Hepatocyte (in vitro differentiated cells): ENCODE measurements around the gene DIS3L2. TPM values are rescaled to one million over a fixed set of nuclear protein-coding genes. Genes with fewer than 3 reads are reported as not detected.

Source experiments
- DNase-seq: peaks from one replicate; pipeline ENCODE4 v3.0.0-alpha.2; 2016; ENCODE audit warnings: low spot score
- H2AFZ ChIP-seq: fragments of 200-600 bp; sonication (generic); 2 replicates; pipeline ENCODE4 v1.6.0; 2016; ENCODE audit warnings: antibody characterized with exemption, mild to moderate bottlenecking
- H3K27ac ChIP-seq: fragments of 200-600 bp; sonication (generic); 2 replicates; pipeline ENCODE4 v1.5.1; 2016; ENCODE audit warnings: mild to moderate bottlenecking
- H3K27me3 ChIP-seq: fragments of 200-600 bp; sonication (generic); 2 replicates; pipeline ENCODE4 v1.6.1; 2016
- H3K36me3 ChIP-seq: fragments of 200-600 bp; sonication (generic); replicated peaks from 2 replicates; pipeline ENCODE4 v1.5.1; 2016; ENCODE audit warnings: low read depth; ENCODE audit not compliant: insufficient read depth
- H3K4me1 ChIP-seq: fragments of 200-600 bp; sonication (generic); 2 replicates; pipeline ENCODE4 v1.5.1; 2016; ENCODE audit warnings: mild to moderate bottlenecking, moderate library complexity; ENCODE audit not compliant: insufficient read depth
- H3K4me2 ChIP-seq: fragments of 200-600 bp; sonication (generic); 2 replicates; pipeline ENCODE4 v1.6.0; 2016
- H3K4me3 ChIP-seq: fragments of 200-600 bp; sonication (generic); 2 replicates; pipeline ENCODE4 v1.5.1; 2016; ENCODE audit warnings: mild to moderate bottlenecking
- H3K79me2 ChIP-seq: fragments of 200-600 bp; sonication (generic); 2 replicates; pipeline ENCODE4 v1.6.0; 2017; ENCODE audit warnings: mild to moderate bottlenecking
- H3K9me2 ChIP-seq: fragments of 200-600 bp; sonication (generic); replicated peaks from 2 replicates; pipeline ENCODE4 v1.6.0; 2017; ENCODE audit warnings: mild to moderate bottlenecking; ENCODE audit not compliant: insufficient read depth
- H3K9me3 ChIP-seq: fragments of 200-600 bp; sonication (generic); 2 replicates; pipeline ENCODE4 v1.5.1; 2016; ENCODE audit warnings: low read depth, mild to moderate bottlenecking
- H4K20me1 ChIP-seq: fragments of 200-600 bp; sonication (generic); 2 replicates; pipeline ENCODE4 v1.6.0; 2016; ENCODE audit warnings: mild to moderate bottlenecking; ENCODE audit not compliant: insufficient read depth, poor library complexity, severe bottlenecking
- EZH2 ChIP-seq: fragments of 200-600 bp; sonication (generic); IDR thresholded peaks from 2 replicates; pipeline ENCODE4 v1.6.1; 2016; ENCODE audit warnings: antibody characterized with exemption, mild to moderate bottlenecking, borderline replicate concordance
- EZH2phosphoT487 ChIP-seq: fragments of 200-600 bp; sonication (generic); IDR thresholded peaks from one replicate; pipeline ENCODE4 v1.6.1; 2018; ENCODE audit warnings: antibody characterized with exemption, mild to moderate bottlenecking, low read depth, moderate library complexity; ENCODE audit not compliant: unreplicated experiment, severe bottlenecking
- WGBS: methylation state at CpG from one replicate; pipeline ENCODE4 v1.1.6; 2016; ENCODE audit warnings: low lambda C conversion rate; ENCODE audit errors: missing lambda C conversion rate; 5-methylcytosine and 5-hydroxymethylcytosine counted together
- polyA plus RNA-seq: library from polyadenylated mRNA; unstranded; fragments of >200 nt; fragmentation: Nextera tagmentation; extraction: Ambion mirVana; gene quantifications from 2 replicates; pipeline ENCODE4 v1.2.1, GENCODE V29; 2016
- total RNA-seq: library from RNA; depleted of rRNA; stranded (reverse); fragments of >200 nt; gene quantifications from 2 replicates; pipeline ENCODE4 v1.2.3, GENCODE V29; 2014
- TF ChIP-seq, protein P1 (sequence below): fragments of 200-600 bp; sonication (generic); IDR thresholded peaks from 2 replicates; pipeline ENCODE4 v1.5.1; 2016; ENCODE audit warnings: antibody characterized with exemption, mild to moderate bottlenecking; ENCODE audit not compliant: poor library complexity

Gene DIS3L2
- total and polyA plus RNA-seq, 2 experiments from 2014 or later: 19.5 to 20.0 TPM

DNA sequence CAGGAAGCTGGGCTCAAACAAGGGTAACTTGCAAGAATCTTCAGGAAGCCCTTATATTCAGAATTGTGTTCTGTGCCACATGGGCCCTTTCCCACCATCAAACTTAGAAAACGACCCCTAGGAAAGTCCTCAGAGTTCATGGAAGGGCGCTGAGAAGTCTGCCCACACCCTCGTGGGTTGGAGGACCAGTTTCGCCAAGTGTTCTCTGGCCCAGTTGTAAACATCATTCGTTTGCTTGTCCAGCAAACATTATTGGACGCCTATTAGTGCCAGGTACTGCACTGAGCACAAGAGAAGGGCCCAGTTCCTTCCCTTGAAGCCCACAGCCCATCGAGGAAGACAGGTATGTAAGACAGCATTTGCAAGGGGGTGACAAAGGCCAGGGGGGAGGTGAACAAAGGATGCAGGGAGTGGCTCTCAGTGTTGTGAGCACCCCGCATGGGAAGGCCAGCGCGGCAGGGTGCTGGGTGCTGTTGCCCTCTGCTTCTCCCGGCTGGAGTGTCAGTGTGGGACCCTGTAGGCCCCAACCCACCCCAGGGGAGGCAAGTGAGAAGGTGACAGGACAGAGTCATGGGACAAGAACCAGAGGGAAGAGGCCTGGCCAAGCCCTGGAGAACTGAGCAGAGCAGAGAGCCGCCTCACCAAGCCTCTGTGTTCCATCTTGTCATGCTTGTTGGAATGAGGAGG is 356.8 kb downstream of the DIS3L2 start:
- no peaks in the 10 kb centered on the region for H3K4me1 ChIP-seq
- H3K4me2 ChIP-seq: no peak overlapping the region
- H3K9me3 ChIP-seq: no peaks in the 10 kb centered on the region
- H3K9me2 ChIP-seq: no peaks in the 10 kb centered on the region
- H3K79me2 ChIP-seq: no peaks in the 10 kb centered on the region
- H3K27me3 ChIP-seq: no peaks in the 10 kb centered on the region
- no peak for DNase-seq
- no peak overlapping the region for H2AFZ ChIP-seq
- no peaks in the 10 kb centered on the region for H4K20me1 ChIP-seq
- 92% methylated on average over 12 of the region's 12 CpGs for WGBS
- no peaks in the 10 kb centered on the region for H3K36me3 ChIP-seq
- TF ChIP-seq EZH2: no peak
- TF ChIP-seq, protein P1, sequence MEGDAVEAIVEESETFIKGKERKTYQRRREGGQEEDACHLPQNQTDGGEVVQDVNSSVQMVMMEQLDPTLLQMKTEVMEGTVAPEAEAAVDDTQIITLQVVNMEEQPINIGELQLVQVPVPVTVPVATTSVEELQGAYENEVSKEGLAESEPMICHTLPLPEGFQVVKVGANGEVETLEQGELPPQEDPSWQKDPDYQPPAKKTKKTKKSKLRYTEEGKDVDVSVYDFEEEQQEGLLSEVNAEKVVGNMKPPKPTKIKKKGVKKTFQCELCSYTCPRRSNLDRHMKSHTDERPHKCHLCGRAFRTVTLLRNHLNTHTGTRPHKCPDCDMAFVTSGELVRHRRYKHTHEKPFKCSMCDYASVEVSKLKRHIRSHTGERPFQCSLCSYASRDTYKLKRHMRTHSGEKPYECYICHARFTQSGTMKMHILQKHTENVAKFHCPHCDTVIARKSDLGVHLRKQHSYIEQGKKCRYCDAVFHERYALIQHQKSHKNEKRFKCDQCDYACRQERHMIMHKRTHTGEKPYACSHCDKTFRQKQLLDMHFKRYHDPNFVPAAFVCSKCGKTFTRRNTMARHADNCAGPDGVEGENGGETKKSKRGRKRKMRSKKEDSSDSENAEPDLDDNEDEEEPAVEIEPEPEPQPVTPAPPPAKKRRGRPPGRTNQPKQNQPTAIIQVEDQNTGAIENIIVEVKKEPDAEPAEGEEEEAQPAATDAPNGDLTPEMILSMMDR: no peak
- no peak for TF ChIP-seq EZH2phosphoT487
- no peak overlapping the region for H3K4me3 ChIP-seq
- no peak overlapping the region for H3K27ac ChIP-seq

DNA sequence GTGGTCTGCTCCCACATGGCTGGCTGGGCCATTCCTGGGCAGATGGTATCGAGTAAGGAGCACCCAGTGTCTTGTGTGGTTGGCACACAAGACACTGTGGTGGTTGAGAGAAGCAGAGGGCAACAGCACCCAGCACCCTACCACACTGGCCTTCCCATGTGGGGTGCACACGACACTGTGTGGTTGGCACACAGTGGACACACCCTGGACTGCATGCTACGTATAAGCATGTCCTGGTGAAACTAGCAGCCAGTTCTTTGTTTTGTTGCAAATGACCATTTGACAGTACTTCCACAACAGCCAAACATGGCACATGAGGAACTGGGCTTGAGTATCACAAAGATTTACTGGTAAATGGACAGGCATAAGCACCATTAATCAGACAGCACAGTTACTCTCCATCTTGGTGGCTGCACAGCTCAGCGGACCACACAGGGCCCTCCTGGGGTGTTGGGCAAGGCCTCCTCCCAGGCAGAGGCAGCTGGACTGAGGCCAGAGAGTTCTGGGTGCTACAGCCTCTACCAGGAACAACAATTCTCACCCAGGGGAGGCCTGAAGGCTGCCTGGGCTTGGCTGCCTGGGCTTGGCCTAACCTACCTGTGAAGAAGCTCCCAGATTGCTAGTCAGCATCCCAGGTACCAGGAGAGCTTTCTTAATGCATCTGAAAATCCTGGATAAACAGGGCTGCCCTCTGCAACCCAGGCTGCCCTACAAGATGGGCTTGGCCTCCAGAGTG is 357.7 kb downstream of the DIS3L2 start:
- Histone ChIP-seq H3K79me2 (no peaks in the 10 kb centered on the region), H3K9me2 (no peaks in the 10 kb centered on the region), H3K4me2 (no peak overlapping the region), H2AFZ (no peak overlapping the region), H3K9me3 (no peaks in the 10 kb centered on the region), H3K4me3 (no peak overlapping the region), H3K36me3 (no peaks in the 10 kb centered on the region), H3K27ac (no peak overlapping the region), H4K20me1 (no peaks in the 10 kb centered on the region), H3K4me1 (no peaks in the 10 kb centered on the region), H3K27me3 (no peaks in the 10 kb centered on the region)
- TF ChIP-seq EZH2 (no peak), EZH2phosphoT487 (no peak)
- TF ChIP-seq, protein P1: no peak
- DNase-seq: no peak
- 97% methylated on average over 4 of the region's 4 CpGs for WGBS

DNA sequence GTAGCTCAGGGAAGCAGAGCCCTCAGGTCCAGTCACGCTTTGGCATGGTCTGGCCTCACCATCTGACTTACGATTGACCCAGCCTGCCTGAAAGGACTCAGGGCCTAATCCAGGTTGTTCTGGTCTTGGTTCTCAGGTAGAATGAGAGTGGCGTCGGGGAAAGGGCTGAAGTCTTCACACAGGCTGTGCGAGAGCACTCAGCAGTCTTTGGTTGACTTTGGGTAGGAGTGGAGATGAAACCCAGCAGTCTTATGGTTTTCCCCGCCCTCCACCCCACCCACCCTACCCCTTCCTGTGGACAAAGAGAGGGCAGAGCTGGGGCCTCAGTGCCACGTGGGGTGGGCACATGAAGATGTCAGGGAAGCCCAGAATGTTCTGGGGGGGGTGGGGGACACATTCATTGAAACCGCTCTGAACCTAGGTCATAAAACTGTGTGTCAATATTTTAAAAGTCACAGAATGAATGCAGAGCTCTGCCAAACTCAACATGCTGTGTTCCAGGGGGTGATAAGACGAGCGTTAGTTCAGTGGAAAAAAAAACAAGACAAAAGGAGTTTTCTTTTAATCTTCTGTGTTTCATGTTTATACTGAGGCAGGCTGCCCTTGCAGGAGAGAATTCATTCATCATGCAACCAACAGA is 358.4 kb downstream of the DIS3L2 start:
- Histone ChIP-seq H4K20me1 (no peaks in the 10 kb centered on the region), H3K27ac (no peak overlapping the region), H3K9me3 (no peaks in the 10 kb centered on the region), H3K4me3 (no peak overlapping the region), H3K27me3 (no peaks in the 10 kb centered on the region), H3K9me2 (no peaks in the 10 kb centered on the region), H3K79me2 (no peaks in the 10 kb centered on the region), H3K4me1 (no peaks in the 10 kb centered on the region), H2AFZ (no peak overlapping the region), H3K36me3 (no peaks in the 10 kb centered on the region), H3K4me2 (no peak overlapping the region)
- TF ChIP-seq EZH2phosphoT487: no peak
- no peak for TF ChIP-seq EZH2
- TF ChIP-seq, protein P1: no peak
- DNase-seq: no peak
- 91% methylated on average over 10 of the region's 10 CpGs for WGBS
